Measurements from ENCODE around the gene FOSL1.

- TF ChIP-seq CTCF (conservative IDR thresholded peaks at IDR 0.05) (no peak), EZH2 (IDR thresholded peaks at IDR 0.05; ENCODE audit: low read depth) (no peak)
Measured at GRCh38 chr11:65903715-65904114, 3.5 kb upstream of the FOSL1 start.
